ENCODE results near the gene LRRC71. TPM values are rescaled to one million over a fixed set of nuclear protein-coding genes. Genes with fewer than 3 reads are reported as not detected.

The LRRC71 gene
- total and polyA plus RNA-seq, 7 donors: 0.07 TPM; not detected in 6

DNA sequence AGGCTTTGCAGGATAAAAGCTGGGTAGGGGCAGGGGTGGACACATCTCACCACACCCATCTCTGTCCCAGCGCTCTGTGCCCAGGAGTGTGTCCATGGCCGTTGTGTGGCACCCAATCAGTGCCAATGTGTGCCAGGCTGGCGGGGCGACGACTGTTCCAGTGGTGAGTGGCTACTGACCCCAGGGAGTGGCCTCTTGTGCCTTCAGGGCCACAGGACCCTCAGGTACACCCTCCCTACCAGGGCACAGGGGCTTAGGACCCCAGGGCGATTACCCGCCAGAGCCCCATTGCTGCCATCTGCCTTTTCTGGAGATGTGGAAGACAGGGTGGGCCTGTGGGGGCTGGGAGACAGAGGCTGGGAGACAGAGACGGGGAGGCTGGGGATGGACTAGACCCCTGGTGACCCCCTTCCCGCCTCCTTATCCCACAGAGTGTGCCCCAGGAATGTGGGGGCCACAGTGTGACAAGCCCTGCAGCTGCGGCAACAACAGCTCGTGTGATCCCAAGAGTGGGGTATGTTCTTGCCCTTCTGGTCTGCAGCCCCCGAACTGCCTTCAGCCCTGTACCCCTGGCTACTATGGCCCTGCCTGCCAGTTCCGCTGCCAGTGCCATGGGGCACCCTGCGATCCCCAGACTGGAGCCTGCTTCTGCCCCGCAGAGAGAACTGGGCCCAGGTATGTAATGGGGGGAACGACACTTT lies 14.1 kb upstream of the LRRC71 start:
- no peaks in the 10 kb centered on the region for H3K4me1 ChIP-seq
- 92 to 94% methylated on average over 16 of the region's 16 CpGs for WGBS, 2 donors
- TF ChIP-seq POLR2AphosphoS5 (IDR thresholded peaks at IDR 0.05) (no peak), EP300 (IDR thresholded peaks at IDR 0.05) (no peak), POLR2A (IDR thresholded peaks at IDR 0.05) (no peak)
- TF ChIP-seq, protein P1, sequence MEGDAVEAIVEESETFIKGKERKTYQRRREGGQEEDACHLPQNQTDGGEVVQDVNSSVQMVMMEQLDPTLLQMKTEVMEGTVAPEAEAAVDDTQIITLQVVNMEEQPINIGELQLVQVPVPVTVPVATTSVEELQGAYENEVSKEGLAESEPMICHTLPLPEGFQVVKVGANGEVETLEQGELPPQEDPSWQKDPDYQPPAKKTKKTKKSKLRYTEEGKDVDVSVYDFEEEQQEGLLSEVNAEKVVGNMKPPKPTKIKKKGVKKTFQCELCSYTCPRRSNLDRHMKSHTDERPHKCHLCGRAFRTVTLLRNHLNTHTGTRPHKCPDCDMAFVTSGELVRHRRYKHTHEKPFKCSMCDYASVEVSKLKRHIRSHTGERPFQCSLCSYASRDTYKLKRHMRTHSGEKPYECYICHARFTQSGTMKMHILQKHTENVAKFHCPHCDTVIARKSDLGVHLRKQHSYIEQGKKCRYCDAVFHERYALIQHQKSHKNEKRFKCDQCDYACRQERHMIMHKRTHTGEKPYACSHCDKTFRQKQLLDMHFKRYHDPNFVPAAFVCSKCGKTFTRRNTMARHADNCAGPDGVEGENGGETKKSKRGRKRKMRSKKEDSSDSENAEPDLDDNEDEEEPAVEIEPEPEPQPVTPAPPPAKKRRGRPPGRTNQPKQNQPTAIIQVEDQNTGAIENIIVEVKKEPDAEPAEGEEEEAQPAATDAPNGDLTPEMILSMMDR (IDR thresholded peaks at IDR 0.05): no peak
- H3K36me3 ChIP-seq: no peaks in the 10 kb centered on the region
- intact Hi-C loops (cut with DNase I): no loop called here
- no peak overlapping the region for H3K4me3 ChIP-seq
- no peak overlapping the region for H3K27ac ChIP-seq
- H3K9me3 ChIP-seq: no peaks in the 10 kb centered on the region
- DNase-seq: no peak
- peaks cover 0 to 13% (median 0%) of the 10 kb centered on the region in 3 donors for H3K27me3 ChIP-seq

DNA sequence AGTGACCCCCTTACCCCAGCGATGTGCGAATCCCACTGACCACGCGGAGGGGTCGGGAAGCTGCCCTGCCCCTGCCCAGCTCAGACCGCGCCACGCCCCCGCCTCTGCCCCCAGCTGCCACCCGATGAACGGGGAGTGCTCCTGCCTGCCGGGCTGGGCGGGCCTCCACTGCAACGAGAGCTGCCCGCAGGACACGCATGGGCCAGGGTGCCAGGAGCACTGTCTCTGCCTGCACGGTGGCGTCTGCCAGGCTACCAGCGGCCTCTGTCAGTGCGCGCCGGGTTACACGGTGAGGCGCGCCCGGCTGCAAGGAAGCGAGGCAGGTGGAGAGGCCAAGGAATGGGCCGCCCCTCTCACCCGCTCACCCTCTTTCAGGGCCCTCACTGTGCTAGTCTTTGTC lies 11.9 kb upstream of the LRRC71 start:
- Histone ChIP-seq H3K4me3 (no peak overlapping the region), H3K36me3 (no peaks in the 10 kb centered on the region), H3K4me1 (no peaks in the 10 kb centered on the region), H3K27ac (no peak overlapping the region), H3K9me3 (no peaks in the 10 kb centered on the region), H3K27me3 (peaks cover 0 to 15% (median 0%) of the 10 kb centered on the region in 3 donors)
- intact Hi-C loops (cut with DNase I): no loop called here
- TF ChIP-seq POLR2A (IDR thresholded peaks at IDR 0.05) (no peak), POLR2AphosphoS5 (IDR thresholded peaks at IDR 0.05) (no peak), EP300 (IDR thresholded peaks at IDR 0.05) (no peak)
- TF ChIP-seq, protein P1 (IDR thresholded peaks at IDR 0.05): no peak
- no peak for DNase-seq
- 34 to 78% methylated on average over 29 of the region's 29 CpGs for WGBS, 2 donors

DNA sequence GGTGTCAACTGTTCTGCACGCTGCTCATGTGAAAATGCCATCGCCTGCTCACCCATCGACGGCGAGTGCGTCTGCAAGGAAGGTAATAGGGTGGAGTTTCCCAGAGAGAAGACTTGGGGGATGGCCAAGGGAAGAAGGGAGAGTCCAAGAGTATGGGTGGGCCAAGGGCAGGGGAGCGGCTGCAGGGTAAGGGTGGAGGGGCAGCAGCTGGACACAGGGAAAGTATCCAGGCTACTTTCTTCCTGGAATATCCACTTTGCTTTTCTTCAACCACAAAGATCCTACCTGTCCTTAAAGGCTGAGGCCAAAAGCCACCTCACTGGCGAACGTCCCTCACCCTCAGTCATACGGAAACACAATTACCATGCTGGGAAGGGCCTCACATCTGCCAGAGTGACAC lies 11.5 kb upstream of the LRRC71 start:
- Histone ChIP-seq H3K36me3 (no peaks in the 10 kb centered on the region), H3K9me3 (no peaks in the 10 kb centered on the region), H3K27me3 (peaks cover 0 to 15% (median 0%) of the 10 kb centered on the region in 3 donors), H3K4me1 (no peaks in the 10 kb centered on the region), H3K4me3 (no peak overlapping the region), H3K27ac (no peak overlapping the region)
- no peak for DNase-seq
- 38 to 74% methylated on average over 10 of the region's 10 CpGs for WGBS, 2 donors
- TF ChIP-seq POLR2A (IDR thresholded peaks at IDR 0.05) (no peak), POLR2AphosphoS5 (IDR thresholded peaks at IDR 0.05) (no peak), EP300 (IDR thresholded peaks at IDR 0.05) (no peak)
- TF ChIP-seq, protein P1 (IDR thresholded peaks at IDR 0.05): no peak
- intact Hi-C loops (cut with DNase I): no loop called here

DNA sequence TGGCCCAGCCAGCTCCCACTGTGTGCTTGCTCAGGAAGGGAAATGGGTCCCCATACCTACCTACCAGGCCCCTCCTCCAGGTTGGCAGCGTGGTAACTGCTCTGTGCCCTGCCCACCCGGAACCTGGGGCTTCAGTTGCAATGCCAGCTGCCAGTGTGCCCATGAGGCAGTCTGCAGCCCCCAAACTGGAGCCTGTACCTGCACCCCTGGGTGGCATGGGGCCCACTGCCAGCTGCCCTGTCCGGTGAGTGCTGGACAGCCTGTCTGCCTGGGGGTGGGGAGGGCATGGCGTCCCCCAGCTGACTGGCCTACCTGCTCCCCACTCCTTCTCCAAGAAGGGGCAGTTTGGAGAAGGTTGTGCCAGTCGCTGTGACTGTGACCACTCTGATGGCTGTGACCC lies 10.8 kb upstream of the LRRC71 start:
- intact Hi-C loops (cut with DNase I): loop anchor here (5.0 kb wide), 1 partner anchor 163 kb away; no protein-coding TSS in a partner anchor
- Histone ChIP-seq H3K36me3 (no peaks in the 10 kb centered on the region), H3K4me3 (no peak overlapping the region), H3K27me3 (peaks cover 0 to 15% (median 0%) of the 10 kb centered on the region in 3 donors), H3K27ac (no peak overlapping the region), H3K4me1 (no peaks in the 10 kb centered on the region), H3K9me3 (no peaks in the 10 kb centered on the region)
- no peak for TF ChIP-seq EP300 (IDR thresholded peaks at IDR 0.05)
- no peak for TF ChIP-seq POLR2AphosphoS5 (IDR thresholded peaks at IDR 0.05)
- TF ChIP-seq POLR2A (IDR thresholded peaks at IDR 0.05): no peak
- no peak for DNase-seq
- WGBS, 2 donors: 75 to 81% methylated on average over 5 of the region's 5 CpGs

DNA sequence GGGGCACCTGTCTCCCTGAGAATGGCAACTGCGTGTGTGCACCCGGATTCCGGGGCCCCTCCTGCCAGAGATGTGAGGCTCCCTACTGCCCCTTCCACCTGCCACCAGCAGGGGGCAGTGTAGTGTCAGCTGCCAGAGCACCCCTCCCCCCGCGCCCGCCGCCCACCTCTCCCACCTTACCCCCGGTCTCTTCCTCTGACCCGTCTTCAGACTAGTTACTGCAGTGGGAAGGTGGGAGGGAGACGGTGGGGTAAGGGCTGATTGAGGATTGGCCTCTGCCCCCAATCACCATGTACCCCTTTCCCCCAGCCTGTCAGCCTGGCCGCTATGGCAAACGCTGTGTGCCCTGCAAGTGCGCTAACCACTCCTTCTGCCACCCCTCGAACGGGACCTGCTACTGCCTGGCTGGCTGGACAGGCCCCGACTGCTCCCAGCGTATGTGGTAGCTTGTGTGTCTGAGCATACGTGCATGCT lies 10.1 kb upstream of the LRRC71 start:
- H3K27ac ChIP-seq: no peak overlapping the region
- H3K27me3 ChIP-seq: peaks cover 0 to 15% (median 0%) of the 10 kb centered on the region in 3 donors
- no peaks in the 10 kb centered on the region for H3K4me1 ChIP-seq
- no peak overlapping the region for H3K4me3 ChIP-seq
- intact Hi-C loops (cut with DNase I): loop anchor here (5.0 kb wide), 1 partner anchor 162 kb away; no protein-coding TSS in a partner anchor
- no peak for TF ChIP-seq EP300 (IDR thresholded peaks at IDR 0.05)
- TF ChIP-seq, protein P1 (IDR thresholded peaks at IDR 0.05): peak in 3 of 4 experiments; percentile 43 to 87 (median 56)
- no peaks in the 10 kb centered on the region for H3K36me3 ChIP-seq
- 12 to 54% methylated on average over 18 of the region's 18 CpGs for WGBS, 2 donors
- no peaks in the 10 kb centered on the region for H3K9me3 ChIP-seq
- no peak for DNase-seq
